Mesendoderm (in vitro differentiated cells): Measurements from ENCODE around the gene WNT7A.

Experiments used
- DNase-seq: peaks from one replicate; pipeline ENCODE4 v3.0.0; 2013
- H2AK5ac ChIP-seq: 2 replicates; pipeline ENCODE4 v1.6.1; 2013; ENCODE audit warnings: low read length, inconsistent platforms
- H2BK120ac ChIP-seq: 2 replicates; pipeline ENCODE4 v1.6.1; 2013; ENCODE audit warnings: low read depth, mild to moderate bottlenecking, low read length, moderate library complexity, mixed read lengths
- H2BK15ac ChIP-seq: replicated peaks from 2 replicates; pipeline ENCODE4 v1.6.1; 2013; ENCODE audit warnings: low read depth, mild to moderate bottlenecking, moderate library complexity
- H2BK5ac ChIP-seq: 2 replicates; pipeline ENCODE4 v1.6.1; 2013; ENCODE audit warnings: low read length, inconsistent platforms
- H3K18ac ChIP-seq: 2 replicates; pipeline ENCODE4 v1.6.1; 2013; ENCODE audit warnings: mild to moderate bottlenecking, low read length, mixed read lengths
- H3K23ac ChIP-seq: one replicate; pipeline ENCODE4 v1.6.1; 2013; ENCODE audit warnings: low read length
- H3K27ac ChIP-seq: 2 replicates; pipeline ENCODE4 v1.5.1; 2013; ENCODE audit warnings: low read depth, mild to moderate bottlenecking, inconsistent platforms, low read length, moderate library complexity
- H3K27me3 ChIP-seq: 2 replicates; pipeline ENCODE4 v1.6.1; 2013; ENCODE audit warnings: low read length, control low read depth, mild to moderate bottlenecking, inconsistent platforms; ENCODE audit not compliant: insufficient read depth, poor library complexity
- H3K36me3 ChIP-seq: 2 replicates; pipeline ENCODE4 v1.6.1; 2013; ENCODE audit warnings: low read length, inconsistent platforms; ENCODE audit not compliant: control insufficient read depth, insufficient read depth
- H3K4ac ChIP-seq: one replicate; pipeline ENCODE4 v1.6.1; 2013; ENCODE audit warnings: low read depth, mild to moderate bottlenecking, low read length, moderate library complexity
- H3K4me1 ChIP-seq: 2 replicates; pipeline ENCODE4 v1.6.1; 2013; ENCODE audit warnings: low read depth, low read length, inconsistent platforms; ENCODE audit not compliant: control insufficient read depth
- H3K4me2 ChIP-seq: 2 replicates; pipeline ENCODE4 v1.6.1; 2013; ENCODE audit warnings: low read length
- H3K4me3 ChIP-seq: 2 replicates; pipeline ENCODE4 v1.5.1; 2013; ENCODE audit warnings: mild to moderate bottlenecking, low read length
- H3K56ac ChIP-seq: one replicate; pipeline ENCODE4 v1.6.1; 2013; ENCODE audit warnings: low read length
- H3K79me1 ChIP-seq: 2 replicates; pipeline ENCODE4 v1.6.1; 2013; ENCODE audit warnings: low read length, inconsistent platforms
- H3K79me2 ChIP-seq: 2 replicates; pipeline ENCODE4 v1.6.1; 2013; ENCODE audit warnings: mild to moderate bottlenecking, low read length; ENCODE audit not compliant: control insufficient read depth, insufficient read depth
- H3K9ac ChIP-seq: 2 replicates; pipeline ENCODE4 v1.6.1; 2013; ENCODE audit warnings: low read length, inconsistent platforms
- H4K5ac ChIP-seq: one replicate; pipeline ENCODE4 v1.6.1; 2013; ENCODE audit warnings: low read length
- H4K8ac ChIP-seq: one replicate; pipeline ENCODE4 v1.6.1; 2013; ENCODE audit warnings: low read depth, mild to moderate bottlenecking, control low read depth, low read length, moderate library complexity
- WGBS: extraction: QIAGEN DNeasy Blood & Tissue Kit; methylation state at CpG from one replicate; pipeline ENCODE4 v1.1.7; 2013; ENCODE audit warnings: low lambda C conversion rate, missing lambda C conversion rate; ENCODE audit not compliant: insufficient coverage; ENCODE audit errors: extremely low coverage; 5-methylcytosine and 5-hydroxymethylcytosine counted together

WNT7A gene

GRCh38 chr3:13770170-13771169 lies 109.4 kb downstream of the WNT7A start:
- peaks cover 6% of the 10 kb centered on the region for H3K4me1 ChIP-seq
- DNase-seq = peak; percentile 92
- peak overlapping the region; percentile 27 for H2BK5ac ChIP-seq
- no peaks in the 10 kb centered on the region for H3K36me3 ChIP-seq
- no peaks in the 10 kb centered on the region for H3K79me2 ChIP-seq
- H3K9ac ChIP-seq = peak overlapping the region; percentile 11
- H2BK120ac ChIP-seq = no peak overlapping the region
- no peak overlapping the region for H3K4me2 ChIP-seq
- no peak overlapping the region for H3K27ac ChIP-seq
- peak overlapping the region; percentile 16 for H2AK5ac ChIP-seq
- H3K23ac ChIP-seq = no peak overlapping the region
- no peak overlapping the region for H3K4me3 ChIP-seq
- no peak overlapping the region for H4K8ac ChIP-seq
- peak overlapping the region; percentile 3 for H3K18ac ChIP-seq
- H3K4ac ChIP-seq = no peak overlapping the region
- H3K27me3 ChIP-seq = no peaks in the 10 kb centered on the region
- WGBS = no CpG with 5 or more reads among the region's 9 CpGs
- H2BK15ac ChIP-seq = no peak overlapping the region
- peak overlapping the region; percentile 57 for H3K56ac ChIP-seq
- no peak overlapping the region for H4K5ac ChIP-seq
- H3K79me1 ChIP-seq = no peaks in the 10 kb centered on the region

- H3K4me1 ChIP-seq = peaks cover 6% of the 10 kb centered on the region
- H2BK120ac ChIP-seq = no peak overlapping the region
- H2AK5ac ChIP-seq = no peak overlapping the region
- H3K18ac ChIP-seq = peak overlapping the region; percentile 1
- no peaks in the 10 kb centered on the region for H3K36me3 ChIP-seq
- no peaks in the 10 kb centered on the region for H3K79me2 ChIP-seq
- H2BK5ac ChIP-seq = no peak overlapping the region
- no CpG with 5 or more reads among the region's 8 CpGs for WGBS
- H4K5ac ChIP-seq = no peak overlapping the region
- DNase-seq = no peak
- H3K4me3 ChIP-seq = no peak overlapping the region
- H3K27me3 ChIP-seq = no peaks in the 10 kb centered on the region
- H3K79me1 ChIP-seq = no peaks in the 10 kb centered on the region
- H4K8ac ChIP-seq = no peak overlapping the region
- H3K9ac ChIP-seq = no peak overlapping the region
- H3K4ac ChIP-seq = no peak overlapping the region
- H2BK15ac ChIP-seq = no peak overlapping the region
- H3K23ac ChIP-seq = peak overlapping the region; percentile 54
- no peak overlapping the region for H3K4me2 ChIP-seq
- peak overlapping the region; percentile 45 for H3K56ac ChIP-seq
- H3K27ac ChIP-seq = no peak overlapping the region
Measured at GRCh38 chr3:13769422-13769821, 110.4 kb downstream of the WNT7A start.

- H3K27me3 ChIP-seq = no peaks in the 10 kb centered on the region
- no peak overlapping the region for H3K4me2 ChIP-seq
- H2BK15ac ChIP-seq = no peak overlapping the region
- H3K79me2 ChIP-seq = no peaks in the 10 kb centered on the region
- H2BK120ac ChIP-seq = no peak overlapping the region
- no peaks in the 10 kb centered on the region for H3K79me1 ChIP-seq
- peaks cover 6% of the 10 kb centered on the region for H3K4me1 ChIP-seq
- no peak overlapping the region for H4K8ac ChIP-seq
- no peak for DNase-seq
- no peak overlapping the region for H3K27ac ChIP-seq
- H3K18ac ChIP-seq = no peak overlapping the region
- H3K56ac ChIP-seq = no peak overlapping the region
- H2AK5ac ChIP-seq = no peak overlapping the region
- no peak overlapping the region for H4K5ac ChIP-seq
- H3K9ac ChIP-seq = no peak overlapping the region
- no peak overlapping the region for H3K4me3 ChIP-seq
- no peaks in the 10 kb centered on the region for H3K36me3 ChIP-seq
- WGBS = no CpG with 5 or more reads among the region's 11 CpGs
- H2BK5ac ChIP-seq = no peak overlapping the region
- H3K23ac ChIP-seq = no peak overlapping the region
- H3K4ac ChIP-seq = no peak overlapping the region
Measured at GRCh38 chr3:13768453-13768852, 111.4 kb downstream of the WNT7A start.

- no peak overlapping the region for H3K4me2 ChIP-seq
Measured at GRCh38 chr3:13767896-13768295, 112.0 kb downstream of the WNT7A start.

GRCh38 chr3:13767030-13767429 lies 112.8 kb downstream of the WNT7A start:
- WGBS = no CpG with 5 or more reads among the region's 6 CpGs
- Histone ChIP-seq H3K4ac (no peak overlapping the region), H3K4me3 (no peak overlapping the region), H3K4me1 (peaks cover 6% of the 10 kb centered on the region), H3K18ac (no peak overlapping the region), H2BK5ac (no peak overlapping the region), H2AK5ac (no peak overlapping the region), H4K8ac (no peak overlapping the region), H3K4me2 (no peak overlapping the region), H4K5ac (no peak overlapping the region), H3K56ac (no peak overlapping the region), H3K9ac (no peak overlapping the region), H2BK120ac (no peak overlapping the region), H3K27ac (no peak overlapping the region), H3K36me3 (no peaks in the 10 kb centered on the region), H3K79me1 (no peaks in the 10 kb centered on the region), H2BK15ac (no peak overlapping the region), H3K27me3 (no peaks in the 10 kb centered on the region), H3K23ac (no peak overlapping the region), H3K79me2 (no peaks in the 10 kb centered on the region)
- DNase-seq = no peak

More at GRCh38 chr3:13767896-13768295, 112.0 kb downstream of the WNT7A start:
- Histone ChIP-seq H3K27ac (no peak overlapping the region), H3K56ac (no peak overlapping the region), H4K8ac (no peak overlapping the region), H3K27me3 (no peaks in the 10 kb centered on the region), H2AK5ac (no peak overlapping the region), H3K4me3 (no peak overlapping the region), H2BK15ac (no peak overlapping the region), H3K36me3 (no peaks in the 10 kb centered on the region), H2BK120ac (no peak overlapping the region), H3K9ac (no peak overlapping the region), H3K4ac (no peak overlapping the region), H3K18ac (no peak overlapping the region), H3K23ac (no peak overlapping the region), H2BK5ac (no peak overlapping the region), H3K79me1 (no peaks in the 10 kb centered on the region), H3K79me2 (no peaks in the 10 kb centered on the region), H3K4me1 (peaks cover 6% of the 10 kb centered on the region), H4K5ac (no peak overlapping the region)
- no CpG with 5 or more reads among the region's 4 CpGs for WGBS
- no peak for DNase-seq
